Caco-2 (cell line): ENCODE measurements around the gene HSPA12A. TPM values are rescaled to one million over a fixed set of nuclear protein-coding genes. Genes with fewer than 3 reads are reported as not detected.

Experiments used
- BruUV-seq: library from RNA; stranded (reverse); fragments of 400-500 nt; replicated peaks from 2 replicates; lab custom pipeline; 2021; lab: Mats Ljungman, UMichigan
- CTCF ChIA-PET: fragments of 300-600 bp; sonication (Branson Sonifier 250); formaldehyde crosslinking; loops from one replicate; lab custom pipeline; 2022; ENCODE audit warnings: antibody characterized with exemption; lab: Charles Lee
- POLR2A ChIA-PET: fragments of 300-600 bp; sonication (Branson Sonifier 250); formaldehyde crosslinking; loops from one replicate; lab custom pipeline; 2022; ENCODE audit warnings: antibody characterized with exemption; lab: Charles Lee
- DNase-seq, 2 experiments: peaks; one replicate each; pipeline versions ENCODE4 v3.0.0 to v3.0.0-alpha.2; 2020 to 2022
- H3K27me3 ChIP-seq: replicated peaks from 2 replicates; pipeline ENCODE4 v1.6.0; 2011; ENCODE audit warnings: low read length; ENCODE audit not compliant: control insufficient read depth, insufficient read depth
- H3K36me3 ChIP-seq: 2 replicates; pipeline ENCODE4 v1.5.1; 2011; ENCODE audit warnings: low read length; ENCODE audit not compliant: control insufficient read depth, insufficient read depth
- H3K4me1 ChIP-seq: fragments of 250-450 bp; sonication (Bioruptor Pico); 2 replicates; pipeline ENCODE4 v1.5.1; 2020; ENCODE audit warnings: mild to moderate bottlenecking
- H3K4me3 ChIP-seq: 2 replicates; pipeline ENCODE4 v1.5.1; 2011; ENCODE audit warnings: low read depth, mild to moderate bottlenecking, control low read depth, low read length
- H3K9me3 ChIP-seq: fragments of 250-450 bp; sonication (Bioruptor Pico); 2 replicates; pipeline ENCODE4 v1.5.1; 2020; ENCODE audit warnings: mild to moderate bottlenecking, moderate library complexity
- H3K27ac Mint-ChIP-seq: one replicate; pipeline ENCODE4 v1.8.0; 2022; ENCODE audit warnings: mixed read lengths; ENCODE audit not compliant: unreplicated experiment
- H3K27me3 Mint-ChIP-seq: one replicate; pipeline ENCODE4 v1.8.0; 2022; ENCODE audit warnings: mixed read lengths; ENCODE audit not compliant: insufficient read depth, unreplicated experiment
- H3K36me3 Mint-ChIP-seq: one replicate; pipeline ENCODE4 v1.8.0; 2022; ENCODE audit warnings: mild to moderate bottlenecking, mixed read lengths; ENCODE audit not compliant: insufficient read depth, unreplicated experiment
- H3K4me1 Mint-ChIP-seq: one replicate; pipeline ENCODE4 v1.8.0; 2022; ENCODE audit warnings: low read depth, mixed read lengths; ENCODE audit not compliant: unreplicated experiment
- H3K4me3 Mint-ChIP-seq: one replicate; pipeline ENCODE4 v1.8.0; 2022; ENCODE audit warnings: mild to moderate bottlenecking, moderate library complexity, mixed read lengths; ENCODE audit not compliant: unreplicated experiment
- H3K9me3 Mint-ChIP-seq: one replicate; pipeline ENCODE4 v1.8.0; 2022; ENCODE audit warnings: mixed read lengths; ENCODE audit not compliant: unreplicated experiment
- intact Hi-C: fragments of 100-400 bp; cut with micrococcal nuclease; formaldehyde crosslinking; loops from one replicate; pipeline ENCODE4 v1.10.0; 2022; ENCODE audit not compliant: unreplicated experiment
- total RNA-seq: library from RNA; stranded (reverse); gene quantifications from 2 replicates; pipeline ENCODE4 v1.2.3, GENCODE V29; 2022
- TF ChIP-seq, protein P1 (sequence below), 2 experiments: fragments of 200-600 bp in 1 of 2; IDR thresholded peaks; 1 replicate in 1 of 2; 2 replicates in 1 of 2; pipeline versions ENCODE4 v1.5.1 to v1.8.0; 2011 to 2022; ENCODE audit warnings: antibody characterized with exemption in 1 of 2, control low read depth in 1 of 2, inconsistent platforms in 1 of 2, low read depth in 1 of 2, low read length in 1 of 2, mild to moderate bottlenecking in 1 of 2, moderate library complexity in 1 of 2; ENCODE audit not compliant: insufficient read depth in 1 of 2, severe bottlenecking in 1 of 2, unreplicated experiment in 1 of 2

HSPA12A gene
- total RNA-seq, 1 experiment from 2014 or later = 27.0 TPM

DNA sequence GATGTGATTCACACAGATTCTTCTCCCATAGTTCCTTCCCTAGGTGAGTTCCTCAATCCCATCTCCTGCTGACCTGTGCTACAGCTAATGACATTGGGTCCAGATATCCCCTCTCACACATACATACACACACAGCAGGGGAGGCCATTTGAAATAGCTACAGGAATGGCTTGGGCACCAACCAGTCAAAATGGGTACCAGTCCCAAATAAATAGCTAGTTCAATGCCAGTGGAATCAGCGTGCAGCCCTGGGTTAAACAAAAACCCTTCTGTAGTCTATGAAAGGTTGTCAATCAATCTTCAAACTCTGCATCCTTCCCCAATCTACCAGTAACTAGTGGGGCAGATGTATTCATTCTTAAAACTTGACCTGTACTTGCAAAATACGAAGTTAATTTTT, 112.3 kb downstream of the HSPA12A start:
- ChIA-PET CTCF (no interaction called here), POLR2A (no interaction called here)
- H3K27me3 ChIP-seq = no peaks in the 10 kb centered on the region
- Mint-ChIP-seq H3K27ac (no peak overlapping the region), H3K4me1 (no peaks in the 10 kb centered on the region), H3K9me3 (no peaks in the 10 kb centered on the region), H3K4me3 (no peak overlapping the region), H3K36me3 (no peaks in the 10 kb centered on the region), H3K27me3 (no peaks in the 10 kb centered on the region)
- BruUV-seq = no TSS peak
- DNase-seq = no peak
- no peaks in the 10 kb centered on the region for H3K36me3 ChIP-seq
- intact Hi-C loops = no loop called here
- H3K4me1 ChIP-seq = no peaks in the 10 kb centered on the region
- TF ChIP-seq, protein P1, sequence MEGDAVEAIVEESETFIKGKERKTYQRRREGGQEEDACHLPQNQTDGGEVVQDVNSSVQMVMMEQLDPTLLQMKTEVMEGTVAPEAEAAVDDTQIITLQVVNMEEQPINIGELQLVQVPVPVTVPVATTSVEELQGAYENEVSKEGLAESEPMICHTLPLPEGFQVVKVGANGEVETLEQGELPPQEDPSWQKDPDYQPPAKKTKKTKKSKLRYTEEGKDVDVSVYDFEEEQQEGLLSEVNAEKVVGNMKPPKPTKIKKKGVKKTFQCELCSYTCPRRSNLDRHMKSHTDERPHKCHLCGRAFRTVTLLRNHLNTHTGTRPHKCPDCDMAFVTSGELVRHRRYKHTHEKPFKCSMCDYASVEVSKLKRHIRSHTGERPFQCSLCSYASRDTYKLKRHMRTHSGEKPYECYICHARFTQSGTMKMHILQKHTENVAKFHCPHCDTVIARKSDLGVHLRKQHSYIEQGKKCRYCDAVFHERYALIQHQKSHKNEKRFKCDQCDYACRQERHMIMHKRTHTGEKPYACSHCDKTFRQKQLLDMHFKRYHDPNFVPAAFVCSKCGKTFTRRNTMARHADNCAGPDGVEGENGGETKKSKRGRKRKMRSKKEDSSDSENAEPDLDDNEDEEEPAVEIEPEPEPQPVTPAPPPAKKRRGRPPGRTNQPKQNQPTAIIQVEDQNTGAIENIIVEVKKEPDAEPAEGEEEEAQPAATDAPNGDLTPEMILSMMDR (IDR thresholded peaks at IDR 0.05; ENCODE audit: insufficient read depth in 1 of 2, low read depth in 1 of 2, low read length in 1 of 2, severe bottlenecking in 1 of 2, unreplicated experiment in 1 of 2) = no peak
- no peak overlapping the region for H3K4me3 ChIP-seq
- no peaks in the 10 kb centered on the region for H3K9me3 ChIP-seq

DNA sequence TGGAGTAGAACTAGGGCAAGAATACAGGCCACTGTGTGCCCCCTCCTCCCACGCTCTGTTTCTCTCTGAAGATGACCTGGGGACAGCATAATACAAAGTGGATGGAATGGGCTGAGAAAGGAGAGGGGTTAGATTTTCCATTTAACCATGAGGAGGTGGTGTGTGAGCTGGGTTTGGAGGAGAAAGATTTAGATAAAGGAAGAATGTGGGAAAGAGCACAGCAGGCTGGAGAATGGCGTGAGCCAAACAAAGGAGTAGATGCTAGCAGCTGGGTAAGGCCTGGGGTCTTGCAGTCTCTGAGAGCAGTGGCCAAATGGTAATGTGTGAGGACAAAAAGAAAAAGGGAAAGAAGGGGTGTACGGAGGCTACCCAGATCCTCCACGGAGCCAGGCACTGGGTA, 113.0 kb downstream of the HSPA12A start:
- Histone ChIP-seq H3K36me3 (no peaks in the 10 kb centered on the region), H3K9me3 (no peaks in the 10 kb centered on the region), H3K4me1 (no peaks in the 10 kb centered on the region), H3K27me3 (no peaks in the 10 kb centered on the region), H3K4me3 (no peak overlapping the region)
- TF ChIP-seq, protein P1 (IDR thresholded peaks at IDR 0.05; ENCODE audit: insufficient read depth in 1 of 2, low read depth in 1 of 2, low read length in 1 of 2, severe bottlenecking in 1 of 2, unreplicated experiment in 1 of 2) = no peak
- Mint-ChIP-seq H3K27ac (no peak overlapping the region), H3K9me3 (no peaks in the 10 kb centered on the region), H3K4me3 (no peak overlapping the region), H3K27me3 (no peaks in the 10 kb centered on the region), H3K4me1 (no peaks in the 10 kb centered on the region), H3K36me3 (no peaks in the 10 kb centered on the region)
- POLR2A ChIA-PET = no interaction called here
- intact Hi-C loops = loop anchor here (10.0 kb wide), 1 partner anchor 545 kb away; no protein-coding TSS in a partner anchor
- CTCF ChIA-PET = interaction anchor here (0.7 to 0.9 kb wide), 2 partner anchors 537 to 545 kb away, joined by 3 to 4 read pairs; no protein-coding TSS in a partner anchor
- no TSS peak for BruUV-seq
- DNase-seq = no peak

- DNase-seq = peak; percentile 58 to 81
- H3K27me3 Mint-ChIP-seq = no peaks in the 10 kb centered on the region
- Histone ChIP-seq H3K27me3 (no peaks in the 10 kb centered on the region), H3K9me3 (no peaks in the 10 kb centered on the region), H3K4me1 (no peaks in the 10 kb centered on the region), H3K36me3 (no peaks in the 10 kb centered on the region), H3K4me3 (peak overlapping the region; percentile 58)
- TF ChIP-seq, protein P1 (IDR thresholded peaks at IDR 0.05; ENCODE audit: insufficient read depth in 1 of 2, low read depth in 1 of 2, low read length in 1 of 2, severe bottlenecking in 1 of 2, unreplicated experiment in 1 of 2) = peak; percentile 68 to 80
- H3K27ac Mint-ChIP-seq = no peak overlapping the region
- no TSS peak for BruUV-seq
- intact Hi-C loops = loop anchor here (1.0 to 10.0 kb wide), 3 partner anchors 55 to 547 kb away; no protein-coding TSS in a partner anchor
- CTCF ChIA-PET = interaction anchor here (0.6 to 2.3 kb wide), 11 partner anchors 28 to 1615 kb away, joined by 3 to 20 read pairs (median 3); no protein-coding TSS in a partner anchor
- POLR2A ChIA-PET = interaction anchor here (1.1 kb wide), 1 partner anchor 162 kb away, joined by 3 read pairs; no protein-coding TSS in a partner anchor
- peaks cover 2% of the 10 kb centered on the region for H3K9me3 Mint-ChIP-seq
- peak overlapping the region; percentile 29 for H3K4me3 Mint-ChIP-seq
- no peaks in the 10 kb centered on the region for H3K36me3 Mint-ChIP-seq
- H3K4me1 Mint-ChIP-seq = no peaks in the 10 kb centered on the region
These were observed 114.9 kb downstream of the HSPA12A start for GRCh38 chr10:116627386-116627933.
